Astrocyte of the cerebellum (primary cell): Measurements from ENCODE around the gene ACTL6B.
"Not testable (repeated sequence)": the region's sequence is repeated elsewhere in the genome, so short reads cannot be mapped to it uniquely, and the experiment has no call there.

Experiments used
- DNase-seq: peaks from one replicate; pipeline ENCODE4 v3.0.0-alpha.2; 2011; ENCODE audit warnings: low read depth
- H3K4me3 ChIP-seq: 2 replicates; pipeline ENCODE4 v1.5.1; 2011; ENCODE audit warnings: mild to moderate bottlenecking, low read depth, low read length, moderate library complexity
- CTCF ChIP-seq: IDR thresholded peaks from 2 replicates; pipeline ENCODE4 v1.5.1; 2012; ENCODE audit warnings: low read length, low read depth, moderate library complexity, mild to moderate bottlenecking; ENCODE audit errors: missing control alignments
- in situ Hi-C: cut with HindIII; loops from 2 replicates; pipeline ENCODE4 v1.10.0; 2017; ENCODE audit warnings: low sequenced_read_pairs

Gene ACTL6B

GRCh38 chr7:100671353-100672327 is 15.4 kb upstream of the ACTL6B start:
- H3K4me3 ChIP-seq = no peak overlapping the region
- TF ChIP-seq CTCF = no peak
- DNase-seq = no peak
- in situ Hi-C loops = loop anchor here (5.0 kb wide), 1 partner anchor 54 kb away; no protein-coding TSS in a partner anchor

GRCh38 chr7:100670074-100670473 is 13.8 kb upstream of the ACTL6B start:
- in situ Hi-C loops = loop anchor here (5.0 kb wide), 1 partner anchor 53 kb away; no protein-coding TSS in a partner anchor
- DNase-seq = no peak
- TF ChIP-seq CTCF = no peak
- no peak overlapping the region for H3K4me3 ChIP-seq

GRCh38 chr7:100669106-100669505 is 12.9 kb upstream of the ACTL6B start:
- in situ Hi-C loops, DNase-seq, H3K4me3 ChIP-seq: not testable (repeated sequence)

GRCh38 chr7:100668069-100668449 is 11.8 kb upstream of the ACTL6B start:
- no peak for DNase-seq
- no peak overlapping the region for H3K4me3 ChIP-seq

GRCh38 chr7:100667331-100668068 is 11.3 kb upstream of the ACTL6B start:
- in situ Hi-C loops = no loop called here
- H3K4me3 ChIP-seq = no peak overlapping the region
- no peak for TF ChIP-seq CTCF
- DNase-seq = no peak

More at GRCh38 chr7:100668069-100668449, 11.8 kb upstream of the ACTL6B start:
- no peak for TF ChIP-seq CTCF
- in situ Hi-C loops = no loop called here

GRCh38 chr7:100665168-100665726 is 9.0 kb upstream of the ACTL6B start:
- no peak overlapping the region for H3K4me3 ChIP-seq
- in situ Hi-C loops = no loop called here
- no peak for DNase-seq
- TF ChIP-seq CTCF = no peak

GRCh38 chr7:100662194-100662776 is 6.0 kb upstream of the ACTL6B start:
- in situ Hi-C loops, H3K4me3 ChIP-seq, DNase-seq: not testable (repeated sequence)
